Skeletal muscle satellite cell (primary cell): ENCODE results near the gene PDSS2.
"Not testable (repeated sequence)": the region's sequence is repeated elsewhere in the genome, so short reads cannot be mapped to it uniquely, and the experiment has no call there.

Experiments
- H3K27me3 ChIP-seq: 2 replicates; pipeline ENCODE4 v1.7.0; 2013; ENCODE audit warnings: low read length; ENCODE audit not compliant: control insufficient read depth, insufficient read depth
- H3K36me3 ChIP-seq: 2 replicates; pipeline ENCODE4 v1.7.0; 2013; ENCODE audit warnings: mild to moderate bottlenecking, control low read depth, low read length; ENCODE audit not compliant: insufficient read depth
- H3K4me1 ChIP-seq: 2 replicates; pipeline ENCODE4 v1.7.0; 2013; ENCODE audit warnings: low read length; ENCODE audit not compliant: control insufficient read depth, insufficient read depth
- H3K4me2 ChIP-seq: 2 replicates; pipeline ENCODE4 v1.7.0; 2013; ENCODE audit warnings: mild to moderate bottlenecking, low read length
- H3K4me3 ChIP-seq: 2 replicates; pipeline ENCODE4 v1.7.0; 2013; ENCODE audit warnings: low read length
- H3K9ac ChIP-seq: 2 replicates; pipeline ENCODE4 v1.7.0; 2013; ENCODE audit warnings: mild to moderate bottlenecking, low read depth, low read length, moderate library complexity
- H3K9me3 ChIP-seq: replicated peaks from 2 replicates; pipeline ENCODE4 v1.7.0; 2013; ENCODE audit warnings: mild to moderate bottlenecking, control low read depth, low read length

Gene PDSS2

GRCh38 chr6:107135048-107135680 lies 324.2 kb downstream of the PDSS2 start:
- H3K36me3 ChIP-seq, H3K9ac ChIP-seq, H3K4me1 ChIP-seq, H3K9me3 ChIP-seq, H3K4me2 ChIP-seq, H3K4me3 ChIP-seq, H3K27me3 ChIP-seq: not testable (repeated sequence)

DNA sequence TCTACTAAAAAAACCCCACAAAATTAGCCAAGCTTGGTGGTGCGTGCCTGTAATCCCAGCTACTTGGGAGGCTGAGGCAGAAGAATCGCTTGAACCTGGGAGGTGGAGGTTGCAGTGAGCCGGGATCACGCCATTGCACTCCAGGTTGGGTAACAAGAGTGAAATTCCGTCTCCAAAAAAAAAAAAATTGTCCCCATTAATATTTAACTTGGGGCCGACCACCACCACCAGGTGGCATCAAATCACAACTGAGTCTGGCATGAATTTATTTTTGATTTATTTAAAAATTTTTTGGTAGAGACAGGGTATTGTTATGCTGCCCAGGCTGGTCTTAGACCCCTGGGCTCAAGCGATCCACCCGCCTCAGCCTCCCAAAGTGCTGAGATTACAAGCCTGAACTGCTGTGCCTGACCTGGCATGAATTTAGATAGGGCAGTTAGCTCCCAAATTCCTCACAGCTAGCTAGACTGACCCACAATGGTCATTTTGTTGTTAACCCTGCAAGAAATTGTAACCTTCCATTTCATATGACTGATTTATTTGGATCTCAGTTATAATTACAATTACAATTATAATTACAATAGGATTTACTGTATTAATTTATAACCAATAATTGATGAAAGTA lies 326.9 kb downstream of the PDSS2 start:
- H3K4me1 ChIP-seq = peaks cover 8% of the 10 kb centered on the region
- no peak overlapping the region for H3K4me3 ChIP-seq
- H3K4me2 ChIP-seq = no peak overlapping the region

DNA sequence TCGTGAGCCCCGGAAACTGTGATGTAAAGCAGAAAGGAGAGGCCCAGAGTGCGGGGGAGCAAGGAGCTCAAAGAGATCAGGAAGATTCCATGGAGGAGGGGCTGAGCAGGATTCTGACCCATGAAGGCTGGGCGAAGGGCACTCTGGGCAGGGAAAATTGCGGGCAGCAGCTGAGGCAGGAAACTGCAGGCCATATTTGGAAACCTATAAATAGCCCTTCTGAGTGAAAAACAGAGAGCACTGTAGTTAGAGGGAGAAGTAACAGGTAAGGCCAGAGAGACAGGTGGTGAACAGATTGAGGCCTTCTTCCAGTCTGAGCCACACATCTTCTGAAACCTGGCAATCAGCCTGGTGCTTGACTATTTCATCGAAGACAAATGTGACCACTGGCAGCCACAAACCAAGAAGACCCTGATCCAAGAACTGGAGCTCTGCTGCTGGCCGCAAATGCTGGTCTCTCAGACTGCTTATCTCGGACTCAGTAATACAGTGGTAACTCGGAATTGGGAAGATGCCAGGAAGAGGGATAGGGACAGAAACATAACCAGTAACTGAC lies 329.9 kb downstream of the PDSS2 start:
- H3K27me3 ChIP-seq = no peaks in the 10 kb centered on the region
- H3K9me3 ChIP-seq = no peaks in the 10 kb centered on the region
- no peak overlapping the region for H3K4me2 ChIP-seq
- H3K4me3 ChIP-seq = no peak overlapping the region
- no peak overlapping the region for H3K9ac ChIP-seq
- peaks cover 8% of the 10 kb centered on the region for H3K4me1 ChIP-seq
- H3K36me3 ChIP-seq = no peaks in the 10 kb centered on the region

More for the DNA sequence above, 326.9 kb downstream of the PDSS2 start:
- H3K27me3 ChIP-seq = no peaks in the 10 kb centered on the region
- no peak overlapping the region for H3K9ac ChIP-seq
- H3K9me3 ChIP-seq = no peaks in the 10 kb centered on the region
- no peaks in the 10 kb centered on the region for H3K36me3 ChIP-seq

DNA sequence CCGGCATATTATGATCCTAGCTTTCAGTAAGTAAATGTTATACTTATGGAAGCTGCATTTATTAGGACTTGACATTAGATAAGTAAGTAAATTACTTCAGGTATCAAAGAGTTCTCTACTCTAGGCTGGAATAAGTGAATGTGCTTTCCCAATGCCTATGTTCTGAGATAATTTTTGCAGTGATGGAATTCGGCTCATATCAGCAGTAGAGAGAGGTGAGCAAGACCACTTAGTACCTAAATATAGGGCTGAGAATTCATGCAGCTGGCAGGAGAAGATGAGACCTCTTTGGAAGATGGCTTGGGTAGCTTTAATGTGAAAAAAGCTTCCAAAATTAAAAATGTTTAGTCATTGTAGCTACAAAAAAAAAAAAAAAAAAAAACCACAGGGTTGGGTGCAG lies 330.8 kb downstream of the PDSS2 start:
- Histone ChIP-seq H3K27me3 (no peaks in the 10 kb centered on the region), H3K4me1 (peaks cover 8% of the 10 kb centered on the region)

GRCh38 chr6:107128175-107128574 lies 331.2 kb downstream of the PDSS2 start:
- Histone ChIP-seq H3K4me3 (no peak overlapping the region), H3K36me3 (no peaks in the 10 kb centered on the region), H3K27me3 (no peaks in the 10 kb centered on the region), H3K4me2 (no peak overlapping the region), H3K4me1 (peaks cover 8% of the 10 kb centered on the region), H3K9ac (no peak overlapping the region), H3K9me3 (no peaks in the 10 kb centered on the region)

More for the DNA sequence above, 330.8 kb downstream of the PDSS2 start:
- no peaks in the 10 kb centered on the region for H3K36me3 ChIP-seq
- no peak overlapping the region for H3K9ac ChIP-seq
- H3K4me3 ChIP-seq = no peak overlapping the region
- H3K4me2 ChIP-seq = no peak overlapping the region
- no peaks in the 10 kb centered on the region for H3K9me3 ChIP-seq

DNA sequence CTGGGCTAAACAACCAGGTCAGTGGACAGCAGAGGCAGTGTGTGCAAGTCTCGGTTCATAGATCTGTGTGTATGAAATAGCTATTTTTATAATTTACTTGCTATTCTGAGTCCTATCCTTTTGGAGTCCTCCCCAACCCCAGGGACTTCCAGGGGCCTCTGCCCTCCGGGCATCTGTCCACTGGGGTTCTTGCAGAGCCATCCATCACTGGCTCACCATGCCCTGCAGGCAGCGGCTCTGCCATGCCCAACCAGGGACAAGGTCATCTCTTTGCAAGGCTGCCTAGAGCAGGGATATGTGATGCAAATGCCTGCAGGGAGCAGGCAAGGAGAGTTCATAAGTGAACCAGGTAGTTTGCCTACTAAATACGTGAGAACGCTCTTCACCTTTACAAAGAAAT lies 333.6 kb downstream of the PDSS2 start:
- Histone ChIP-seq H3K4me1 (peaks cover 8% of the 10 kb centered on the region), H3K9me3 (no peaks in the 10 kb centered on the region), H3K4me2 (no peak overlapping the region), H3K36me3 (no peaks in the 10 kb centered on the region), H3K9ac (no peak overlapping the region), H3K4me3 (no peak overlapping the region), H3K27me3 (no peaks in the 10 kb centered on the region)

DNA sequence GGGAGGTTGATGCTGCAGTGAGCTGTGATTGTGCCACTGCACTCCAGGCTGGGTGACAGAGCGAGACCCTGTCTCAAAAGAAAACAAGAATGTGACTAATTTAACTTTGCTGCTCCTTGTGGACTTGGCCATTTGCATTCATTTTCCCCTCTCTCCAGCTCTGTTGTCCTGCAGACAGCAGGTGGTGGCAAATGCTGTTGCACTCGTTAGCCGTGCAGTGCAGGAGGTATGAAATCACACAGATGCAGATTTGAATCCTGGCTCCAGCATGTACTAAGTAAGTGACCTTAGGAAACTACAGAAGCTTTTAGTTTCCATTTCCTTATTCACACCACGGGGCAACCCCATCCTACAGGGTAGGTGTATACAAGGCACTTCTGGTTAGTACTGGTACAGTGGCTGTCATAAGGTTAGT lies 334.4 kb downstream of the PDSS2 start:
- H3K9me3 ChIP-seq = no peaks in the 10 kb centered on the region
- H3K36me3 ChIP-seq = no peaks in the 10 kb centered on the region
- no peaks in the 10 kb centered on the region for H3K27me3 ChIP-seq
- no peak overlapping the region for H3K4me2 ChIP-seq
- no peak overlapping the region for H3K9ac ChIP-seq
- no peak overlapping the region for H3K4me3 ChIP-seq
- H3K4me1 ChIP-seq = peaks cover 8% of the 10 kb centered on the region

GRCh38 chr6:107123501-107123900 lies 335.9 kb downstream of the PDSS2 start:
- Histone ChIP-seq H3K9ac (no peak overlapping the region), H3K4me2 (no peak overlapping the region), H3K9me3 (no peaks in the 10 kb centered on the region), H3K27me3 (no peaks in the 10 kb centered on the region), H3K4me3 (no peak overlapping the region), H3K36me3 (no peaks in the 10 kb centered on the region), H3K4me1 (peaks cover 7% of the 10 kb centered on the region)

DNA sequence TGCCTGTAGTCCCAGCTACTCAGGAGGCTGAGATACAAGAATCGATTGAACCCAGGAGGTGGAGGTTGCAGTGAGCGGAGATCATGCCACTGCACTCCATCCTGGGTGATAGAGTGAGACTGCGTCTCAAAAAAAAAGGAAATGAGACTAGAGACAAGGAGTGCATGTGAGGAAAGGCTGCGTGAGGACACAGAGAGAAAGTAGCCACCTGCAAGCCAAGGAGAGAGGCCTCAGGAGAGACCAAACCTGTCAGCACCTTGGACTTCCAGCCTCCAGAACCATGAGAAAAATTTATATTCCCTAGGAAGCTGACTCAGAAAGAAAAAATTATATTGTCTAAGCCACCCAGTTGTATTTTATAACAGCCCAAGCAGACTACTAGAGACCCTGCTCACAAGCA lies 336.6 kb downstream of the PDSS2 start:
- no peak overlapping the region for H3K9ac ChIP-seq
- H3K36me3 ChIP-seq = no peaks in the 10 kb centered on the region
- H3K27me3 ChIP-seq = no peaks in the 10 kb centered on the region
- no peaks in the 10 kb centered on the region for H3K4me1 ChIP-seq
- H3K9me3 ChIP-seq = no peaks in the 10 kb centered on the region
- H3K4me3 ChIP-seq = no peak overlapping the region
- no peak overlapping the region for H3K4me2 ChIP-seq

- Histone ChIP-seq H3K36me3 (no peaks in the 10 kb centered on the region), H3K4me1 (no peaks in the 10 kb centered on the region), H3K9me3 (no peaks in the 10 kb centered on the region), H3K27me3 (peaks cover 3% of the 10 kb centered on the region), H3K4me3 (no peak overlapping the region), H3K9ac (no peak overlapping the region), H3K4me2 (no peak overlapping the region)
Observed at GRCh38 chr6:107121964-107122495, 337.3 kb downstream of the PDSS2 start.

GRCh38 chr6:107121266-107121665 lies 338.1 kb downstream of the PDSS2 start:
- Histone ChIP-seq H3K4me2 (no peak overlapping the region), H3K27me3 (peaks cover 10% of the 10 kb centered on the region), H3K4me1 (peaks cover 5% of the 10 kb centered on the region), H3K36me3 (no peaks in the 10 kb centered on the region), H3K4me3 (no peak overlapping the region), H3K9me3 (no peaks in the 10 kb centered on the region), H3K9ac (no peak overlapping the region)

DNA sequence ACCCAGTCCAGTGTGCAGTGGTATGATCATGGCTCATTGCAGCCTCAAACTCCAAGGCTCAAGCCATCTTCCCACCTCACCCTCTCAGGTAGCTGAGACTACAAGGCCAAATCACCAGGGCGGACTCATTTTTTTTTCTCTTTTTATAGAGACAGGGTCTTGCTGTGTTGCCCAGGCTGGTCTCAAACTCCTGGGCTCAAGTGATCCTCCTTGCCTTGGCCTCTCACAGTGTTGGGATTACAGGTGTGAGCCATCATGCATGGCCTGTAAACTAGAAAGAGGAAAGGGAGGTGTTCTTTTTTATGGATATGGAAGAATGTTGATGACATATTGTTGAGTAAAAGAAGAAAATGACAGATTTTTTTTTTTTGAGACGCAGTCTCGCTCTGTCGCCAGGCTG lies 339.0 kb downstream of the PDSS2 start:
- H3K4me3 ChIP-seq = no peak overlapping the region
- no peak overlapping the region for H3K4me2 ChIP-seq
- no peak overlapping the region for H3K9ac ChIP-seq
- peaks cover 12% of the 10 kb centered on the region for H3K27me3 ChIP-seq
- H3K36me3 ChIP-seq = no peaks in the 10 kb centered on the region
- H3K9me3 ChIP-seq = no peaks in the 10 kb centered on the region
- H3K4me1 ChIP-seq = peaks cover 11% of the 10 kb centered on the region
